Nephron (organoid): ENCODE data around the gene BACH2.

Source experiments
- H3K27ac Mint-ChIP-seq, 3 experiments: 2 replicates each; pipeline ENCODE4 v1.8.0; 2020; ENCODE audit warnings: mixed read lengths in 3 of 3, mild to moderate bottlenecking in 2 of 3, moderate library complexity in 1 of 3
- H3K27me3 Mint-ChIP-seq: 2 replicates; pipeline ENCODE4 v1.8.0; 2021; ENCODE audit warnings: low read depth, mild to moderate bottlenecking, moderate library complexity, mixed read lengths
- H3K36me3 Mint-ChIP-seq: 2 replicates; pipeline ENCODE4 v1.8.0; 2020; ENCODE audit warnings: low read depth, mixed read lengths
- H3K4me1 Mint-ChIP-seq: 2 replicates; pipeline ENCODE4 v1.8.0; 2020; ENCODE audit warnings: mixed read lengths
- H3K4me3 Mint-ChIP-seq, 3 experiments: 2 replicates each; pipeline ENCODE4 v1.8.0; 2020; ENCODE audit warnings: mild to moderate bottlenecking in 3 of 3, mixed read lengths in 3 of 3, moderate library complexity in 2 of 3
- H3K9me3 Mint-ChIP-seq: 2 replicates; pipeline ENCODE4 v1.8.0; 2020; ENCODE audit warnings: mixed read lengths
- CTCF ChIP-seq, 3 experiments: fragments of 200-600 bp; sonication (generic); IDR thresholded peaks; one replicate each; pipeline ENCODE4 v1.5.0; 2021; ENCODE audit warnings: antibody characterized with exemption in 3 of 3; ENCODE audit not compliant: unreplicated experiment in 3 of 3

BACH2 gene

DNA sequence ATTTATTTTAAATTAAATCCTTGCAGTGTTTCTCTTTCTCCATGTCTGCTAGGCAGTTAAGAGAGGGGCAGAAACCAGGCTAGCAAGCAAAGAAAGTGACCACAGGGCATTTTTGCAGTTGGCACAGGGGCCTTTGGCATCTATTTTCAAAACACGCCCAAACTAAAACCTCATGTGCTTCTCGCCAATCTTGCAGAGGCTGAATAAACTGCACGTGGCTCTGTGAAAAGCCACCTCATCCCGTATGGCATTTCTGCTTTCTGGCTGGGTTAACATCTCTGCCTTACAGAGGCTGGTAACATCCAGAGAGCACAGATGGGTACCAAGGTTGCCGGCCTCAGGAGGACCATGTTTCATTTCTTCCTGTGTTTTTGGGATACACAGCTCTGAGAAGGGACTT lies 347.8 kb downstream of the BACH2 start:
- Mint-ChIP-seq H3K27me3 (no peaks in the 10 kb centered on the region), H3K4me1 (peaks cover 28% of the 10 kb centered on the region), H3K36me3 (peaks cover 29% of the 10 kb centered on the region), H3K9me3 (no peaks in the 10 kb centered on the region), H3K27ac (no peak overlapping the region), H3K4me3 (no peak overlapping the region)
- TF ChIP-seq CTCF (IDR thresholded peaks at IDR 0.05; ENCODE audit: unreplicated experiment in 3 of 3): no peak

- peak in 2 of 3 experiments; percentile 10 to 15 for TF ChIP-seq CTCF (IDR thresholded peaks at IDR 0.05; ENCODE audit: unreplicated experiment in 3 of 3)
- Mint-ChIP-seq H3K4me3 (no peak overlapping the region), H3K27ac (no peak overlapping the region), H3K27me3 (no peaks in the 10 kb centered on the region), H3K4me1 (peaks cover 30% of the 10 kb centered on the region), H3K36me3 (peaks cover 18% of the 10 kb centered on the region), H3K9me3 (no peaks in the 10 kb centered on the region)
Measured at GRCh38 chr6:89944826-89945407, 351.7 kb downstream of the BACH2 start.

GRCh38 chr6:89944181-89944755 lies 352.4 kb downstream of the BACH2 start:
- TF ChIP-seq CTCF (IDR thresholded peaks at IDR 0.05; ENCODE audit: unreplicated experiment in 3 of 3): no peak
- no peaks in the 10 kb centered on the region for H3K9me3 Mint-ChIP-seq
- H3K4me3 Mint-ChIP-seq: no peak overlapping the region
- no peak overlapping the region for H3K27ac Mint-ChIP-seq
- peaks cover 30% of the 10 kb centered on the region for H3K4me1 Mint-ChIP-seq
- peaks cover 11% of the 10 kb centered on the region for H3K36me3 Mint-ChIP-seq
- no peaks in the 10 kb centered on the region for H3K27me3 Mint-ChIP-seq

DNA sequence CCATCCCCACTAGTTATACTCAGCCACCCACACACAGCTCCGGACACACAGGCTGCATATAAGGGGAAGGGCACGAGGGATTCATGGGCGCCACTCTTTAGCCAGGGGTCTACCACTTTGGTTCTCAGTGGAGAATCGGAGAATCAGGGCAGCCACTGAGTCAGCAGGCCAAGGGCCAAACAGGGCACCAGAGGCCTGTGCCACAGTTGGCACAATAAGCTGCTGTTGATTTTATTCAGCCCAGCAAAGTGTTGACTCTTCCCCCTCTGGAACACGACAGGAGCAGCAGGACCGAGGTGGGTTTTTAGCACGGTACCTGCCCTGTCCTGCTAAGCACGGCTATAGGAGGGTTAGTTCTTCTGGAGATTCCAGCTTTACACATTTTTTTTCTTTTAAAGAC lies 354.0 kb downstream of the BACH2 start:
- Mint-ChIP-seq H3K27ac (peak overlapping the region in 1 of 3 experiments; percentile 83), H3K36me3 (peaks cover 10% of the 10 kb centered on the region), H3K9me3 (no peaks in the 10 kb centered on the region), H3K27me3 (no peaks in the 10 kb centered on the region), H3K4me3 (no peak overlapping the region), H3K4me1 (peaks cover 30% of the 10 kb centered on the region)
- no peak for TF ChIP-seq CTCF (IDR thresholded peaks at IDR 0.05; ENCODE audit: unreplicated experiment in 3 of 3)

- Mint-ChIP-seq H3K4me3 (peak overlapping the region in 2 of 3 experiments; percentile 2 to 38), H3K27me3 (no peaks in the 10 kb centered on the region), H3K4me1 (peaks cover 30% of the 10 kb centered on the region), H3K27ac (peak overlapping the region; percentile 56 to 83 (median 71)), H3K9me3 (no peaks in the 10 kb centered on the region), H3K36me3 (peaks cover 6% of the 10 kb centered on the region)
- no peak for TF ChIP-seq CTCF (IDR thresholded peaks at IDR 0.05; ENCODE audit: unreplicated experiment in 3 of 3)
Measured at GRCh38 chr6:89941763-89942497, 354.7 kb downstream of the BACH2 start.
